H1 (cell line): ENCODE measurements around the gene MEN1. TPM values are rescaled to one million over a fixed set of nuclear protein-coding genes. Genes with fewer than 3 reads are reported as not detected.

Source experiments
- BCL11A ChIP-seq, 2 experiments: IDR thresholded peaks; one replicate each; pipeline ENCODE4 v1.6.1; 2011; ENCODE audit warnings: low read depth in 2 of 2, low read length in 2 of 2, mild to moderate bottlenecking in 2 of 2
- CTBP2 ChIP-seq: IDR thresholded peaks from 2 replicates; pipeline ENCODE4 v1.7.0; 2011; ENCODE audit warnings: borderline replicate concordance, mild to moderate bottlenecking, moderate library complexity, mixed read lengths, low read length; ENCODE audit not compliant: insufficient read depth, insufficient read length
- HDAC6 ChIP-seq: IDR thresholded peaks from one replicate; pipeline ENCODE4 v1.7.1; 2012; ENCODE audit warnings: low read depth, mild to moderate bottlenecking, inconsistent platforms, low read length, moderate library complexity
- NANOG ChIP-seq: IDR thresholded peaks from 2 replicates; pipeline ENCODE4 v1.6.1; 2011; ENCODE audit warnings: low read length, low read depth, mild to moderate bottlenecking, inconsistent platforms; ENCODE audit not compliant: insufficient read depth, poor library complexity, severe bottlenecking
- polyA plus RNA-seq, 7 experiments: library from polyadenylated mRNA; depleted of rRNA in 3 of 7; stranded (reverse) in 5 of 7; unstranded in 2 of 7; fragments of >200 nt in 5 of 7; fragments of 200-250 nt in 2 of 7; gene quantifications; 1 replicate in 5 of 7; 2 replicates in 1 of 7; 4 replicates in 1 of 7; pipeline versions ENCODE4 v1.2.1 to v1.2.3, GENCODE V29; 2011 to 2013; ENCODE audit warnings: missing spikeins in 2 of 7, mixed read lengths in 2 of 7
- total RNA-seq: library from RNA; stranded (reverse); fragmentation: NEBNext Ultra II Directional; extraction: Animal tissue kit (Norgen Biotek cat#: 25700); gene quantifications from 2 replicates; pipeline ENCODE4 v1.2.1, GENCODE V29; 2021
- TF ChIP-seq, protein P1 (sequence below): IDR thresholded peaks from 2 replicates; pipeline ENCODE4 v1.6.1; 2012; ENCODE audit warnings: inconsistent platforms

Gene MEN1
- total and polyA plus RNA-seq, 2 of the 8 experiments (the other 6 are each of a cell fraction or from before 2014, with no cell fraction given), result 47.2 to 56.3 TPM

DNA sequence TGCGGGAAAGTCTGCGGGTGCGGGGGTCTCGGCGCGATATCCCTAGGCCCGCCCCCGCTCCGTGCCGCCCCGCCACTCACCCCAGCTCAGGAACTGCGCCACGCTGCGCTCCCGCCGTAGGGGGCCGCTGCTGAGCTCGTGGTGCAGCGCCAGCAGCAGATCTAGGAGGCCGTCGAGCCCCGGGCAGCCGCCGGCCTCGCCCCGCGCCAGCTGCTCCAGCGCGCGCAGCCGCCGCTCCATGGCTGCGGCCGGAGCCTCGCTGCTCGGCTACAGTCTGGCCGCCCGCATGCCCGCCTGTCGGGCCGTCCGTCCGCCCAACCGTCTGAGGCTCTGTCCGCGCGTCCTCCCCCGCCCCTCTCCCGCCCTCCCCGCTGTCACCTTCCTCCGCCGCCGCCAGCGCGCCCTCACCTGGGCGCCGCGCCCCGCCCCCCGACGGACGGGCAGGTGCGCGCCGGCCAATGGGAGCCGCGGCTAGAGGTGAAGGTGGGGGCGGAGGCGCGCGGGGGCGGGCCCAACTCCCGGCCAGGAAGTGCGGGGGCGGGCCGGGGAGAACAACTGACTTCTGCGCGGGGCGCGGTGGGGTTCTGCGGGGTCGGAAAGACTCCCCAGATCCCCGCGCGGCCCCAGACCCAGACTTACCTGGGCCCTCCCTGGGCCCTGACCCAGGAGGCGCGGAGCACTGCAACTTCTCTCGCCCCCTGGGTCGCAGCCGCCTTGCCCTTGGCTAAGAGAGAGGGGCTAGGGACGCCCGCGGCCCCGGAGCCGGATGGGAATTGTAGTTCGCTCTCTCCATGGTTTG lies 34.2 kb upstream of the MEN1 start, which contains the start of gene CDC42BPG (continued):
- TF ChIP-seq HDAC6, result no peak
- TF ChIP-seq, protein P1, sequence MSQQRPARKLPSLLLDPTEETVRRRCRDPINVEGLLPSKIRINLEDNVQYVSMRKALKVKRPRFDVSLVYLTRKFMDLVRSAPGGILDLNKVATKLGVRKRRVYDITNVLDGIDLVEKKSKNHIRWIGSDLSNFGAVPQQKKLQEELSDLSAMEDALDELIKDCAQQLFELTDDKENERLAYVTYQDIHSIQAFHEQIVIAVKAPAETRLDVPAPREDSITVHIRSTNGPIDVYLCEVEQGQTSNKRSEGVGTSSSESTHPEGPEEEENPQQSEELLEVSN, result no peak
- TF ChIP-seq CTBP2, result no peak
- TF ChIP-seq BCL11A (IDR thresholded peaks at IDR 0.05; ENCODE audit: low read depth in 2 of 2, low read length in 2 of 2), result no peak
- TF ChIP-seq NANOG, result no peak
